Panc1 (cell line): ENCODE data around the gene PIGL. TPM values are rescaled to one million over a fixed set of nuclear protein-coding genes. Genes with fewer than 3 reads are reported as not detected.

Experiments
- ATAC-seq: fragments of 200-7000 bp; cut with Tn5 transposase; 2 replicates; pipeline ENCODE4 v1.9.1; 2020; ENCODE audit warnings: mild to moderate bottlenecking, moderate library complexity
- BruUV-seq: library from RNA; stranded (reverse); fragments of 400-500 nt; replicated peaks from 2 replicates; lab custom pipeline; 2021; lab: Mats Ljungman, UMichigan
- CTCF ChIA-PET: fragments of 300-600 bp; sonication (Branson Sonifier 250); formaldehyde crosslinking; loops from one replicate; lab custom pipeline; 2022; ENCODE audit warnings: antibody characterized with exemption; lab: Charles Lee
- POLR2A ChIA-PET: fragments of 300-600 bp; sonication (Branson Sonifier 250); formaldehyde crosslinking; loops from one replicate; lab custom pipeline; 2022; ENCODE audit warnings: antibody characterized with exemption; lab: Charles Lee
- DNase-seq: peaks from one replicate; pipeline ENCODE4 v3.0.0-alpha.2; 2010; ENCODE audit warnings: low read depth, low spot score
- H3K27ac ChIP-seq: 2 replicates; pipeline ENCODE4 v1.5.1; 2011; ENCODE audit warnings: mild to moderate bottlenecking, low read length, inconsistent platforms
- H3K27me3 ChIP-seq: fragments of 200-500 bp; sonication (Bioruptor generic); 2 replicates; pipeline ENCODE4 v1.6.0; 2014; ENCODE audit warnings: low read length, inconsistent platforms; ENCODE audit not compliant: control insufficient read depth, insufficient read depth
- H3K36me3 ChIP-seq: fragments of 200-500 bp; sonication (Bioruptor generic); 2 replicates; pipeline ENCODE4 v1.5.1; 2014; ENCODE audit warnings: inconsistent platforms, mild to moderate bottlenecking, low read length, moderate library complexity; ENCODE audit not compliant: control insufficient read depth, insufficient read depth
- H3K4me1 ChIP-seq: 2 replicates; pipeline ENCODE4 v1.5.1; 2011; ENCODE audit warnings: inconsistent platforms, mild to moderate bottlenecking, low read length, moderate library complexity; ENCODE audit not compliant: control insufficient read depth, insufficient read depth
- H3K4me3 ChIP-seq, 2 experiments: 2 replicates each; pipeline ENCODE4 v1.5.1; 2011 to 2012; ENCODE audit warnings: low read depth in 2 of 2, low read length in 2 of 2, mild to moderate bottlenecking in 2 of 2, inconsistent platforms in 1 of 2, moderate library complexity in 1 of 2
- H3K9me3 ChIP-seq: fragments of 200-500 bp; sonication (Bioruptor generic); 2 replicates; pipeline ENCODE4 v1.5.1; 2014; ENCODE audit warnings: low read depth, mild to moderate bottlenecking, inconsistent platforms, low read length, moderate library complexity; ENCODE audit not compliant: control insufficient read depth, insufficient read depth
- POLR2AphosphoS5 ChIP-seq: IDR thresholded peaks from 2 replicates; pipeline ENCODE4 v1.6.1; 2012; ENCODE audit warnings: mild to moderate bottlenecking, low read depth, low read length, moderate library complexity
- REST ChIP-seq, 2 experiments: IDR thresholded peaks; 2 replicates each; pipeline ENCODE4 v1.6.1; 2011 to 2012; ENCODE audit warnings: low read depth in 2 of 2, control low read depth in 1 of 2, low read length in 1 of 2, mild to moderate bottlenecking in 1 of 2, moderate library complexity in 1 of 2; ENCODE audit not compliant: insufficient read depth in 1 of 2
- SIN3A ChIP-seq: IDR thresholded peaks from 2 replicates; pipeline ENCODE4 v1.6.1; 2012; ENCODE audit warnings: low read depth, mild to moderate bottlenecking, low read length, moderate library complexity, borderline replicate concordance; ENCODE audit not compliant: insufficient read depth
- TCF7L2 ChIP-seq: IDR thresholded peaks from 2 replicates; pipeline ENCODE4 v1.6.1; 2011; ENCODE audit warnings: mild to moderate bottlenecking, low read depth, low read length, inconsistent platforms
- in situ Hi-C: cut with HindIII; loops from 2 replicates; pipeline ENCODE4 v1.10.0; 2016; ENCODE audit warnings: low sequenced_read_pairs, low pct_unique_long_range_greater_than_20kb
- intact Hi-C: fragments of 100-400 bp; cut with micrococcal nuclease; formaldehyde crosslinking; loops from one replicate; pipeline ENCODE4 v1.10.0; 2022; ENCODE audit not compliant: unreplicated experiment
- total RNA-seq: library from RNA; stranded (reverse); gene quantifications from one replicate; pipeline ENCODE4 v1.2.1, GENCODE V29; 2021; ENCODE audit not compliant: unreplicated experiment
- TF ChIP-seq, protein P1 (sequence below): fragments of 450-650 bp; IDR thresholded peaks from 2 replicates; pipeline ENCODE4 v1.5.1; 2017; ENCODE audit warnings: mild to moderate bottlenecking

PIGL gene
- total RNA-seq, 1 experiment from 2014 or later, result 14.8 TPM

DNA sequence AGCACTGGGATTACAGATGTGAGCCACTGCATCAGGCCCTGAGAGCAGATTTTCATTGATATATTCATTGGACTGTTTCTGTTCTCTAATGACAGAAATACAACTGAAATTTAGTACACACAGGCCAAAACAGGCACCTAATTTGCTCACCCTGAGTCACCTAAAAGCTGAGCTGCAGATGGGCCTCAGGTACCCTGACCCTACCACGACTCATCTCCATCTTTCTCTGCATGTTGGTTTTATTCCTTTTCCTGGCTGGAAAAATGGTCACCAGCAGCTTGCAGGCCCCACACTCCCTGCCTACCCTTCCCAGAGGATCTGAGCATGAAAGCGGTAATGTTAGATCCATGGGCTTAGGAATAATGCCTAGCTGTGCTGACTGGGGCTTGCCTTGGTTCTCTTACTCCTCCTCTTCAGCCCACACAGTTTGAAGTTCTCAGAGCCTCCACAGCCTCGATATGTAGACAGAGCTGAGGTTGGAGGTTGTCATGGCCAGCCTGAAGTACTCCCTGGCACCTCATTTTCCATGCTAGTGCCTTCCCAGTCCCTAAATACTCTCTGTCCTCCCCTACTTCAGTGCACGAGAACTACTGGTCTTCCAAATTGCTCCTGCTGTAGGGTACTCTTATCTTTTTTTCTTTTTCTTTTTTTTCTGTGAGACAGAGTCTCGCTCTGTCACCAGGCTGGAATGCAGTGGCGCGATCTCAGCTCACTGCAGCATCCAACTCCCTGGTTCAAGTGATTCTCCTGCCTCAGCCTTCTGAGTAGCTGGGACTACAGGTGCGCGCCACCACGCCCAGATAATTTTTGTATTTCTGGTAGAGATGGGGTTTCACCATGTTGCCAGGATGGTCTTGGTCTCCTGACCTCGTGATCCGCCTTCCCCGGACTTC, 85.2 kb downstream of the PIGL start:
- no peak overlapping the region for H3K4me3 ChIP-seq
- intact Hi-C loops (no loop called here), in situ Hi-C loops (no loop called here)
- DNase-seq (no peak), ATAC-seq (no peak)
- ChIA-PET CTCF (interaction anchor here (0.6 kb wide), 1 partner anchor 19 kb away, joined by 3 read pairs; no protein-coding TSS in a partner anchor), POLR2A (interaction anchor here (0.6 to 0.7 kb wide), 2 partner anchors 47 to 75 kb away, joined by 3 to 6 read pairs; no protein-coding TSS in a partner anchor)
- no TSS peak for BruUV-seq
- TF ChIP-seq POLR2AphosphoS5 (no peak), REST (IDR thresholded peaks at IDR 0.05; ENCODE audit: insufficient read depth in 1 of 2, low read depth in 2 of 2, low read length in 1 of 2) (no peak), TCF7L2 (no peak), SIN3A (no peak)
- TF ChIP-seq, protein P1, sequence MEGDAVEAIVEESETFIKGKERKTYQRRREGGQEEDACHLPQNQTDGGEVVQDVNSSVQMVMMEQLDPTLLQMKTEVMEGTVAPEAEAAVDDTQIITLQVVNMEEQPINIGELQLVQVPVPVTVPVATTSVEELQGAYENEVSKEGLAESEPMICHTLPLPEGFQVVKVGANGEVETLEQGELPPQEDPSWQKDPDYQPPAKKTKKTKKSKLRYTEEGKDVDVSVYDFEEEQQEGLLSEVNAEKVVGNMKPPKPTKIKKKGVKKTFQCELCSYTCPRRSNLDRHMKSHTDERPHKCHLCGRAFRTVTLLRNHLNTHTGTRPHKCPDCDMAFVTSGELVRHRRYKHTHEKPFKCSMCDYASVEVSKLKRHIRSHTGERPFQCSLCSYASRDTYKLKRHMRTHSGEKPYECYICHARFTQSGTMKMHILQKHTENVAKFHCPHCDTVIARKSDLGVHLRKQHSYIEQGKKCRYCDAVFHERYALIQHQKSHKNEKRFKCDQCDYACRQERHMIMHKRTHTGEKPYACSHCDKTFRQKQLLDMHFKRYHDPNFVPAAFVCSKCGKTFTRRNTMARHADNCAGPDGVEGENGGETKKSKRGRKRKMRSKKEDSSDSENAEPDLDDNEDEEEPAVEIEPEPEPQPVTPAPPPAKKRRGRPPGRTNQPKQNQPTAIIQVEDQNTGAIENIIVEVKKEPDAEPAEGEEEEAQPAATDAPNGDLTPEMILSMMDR, result no peak
- no peaks in the 10 kb centered on the region for H3K9me3 ChIP-seq
- H3K27me3 ChIP-seq, result no peaks in the 10 kb centered on the region
- H3K36me3 ChIP-seq, result no peaks in the 10 kb centered on the region
- H3K4me1 ChIP-seq, result peaks cover 10% of the 10 kb centered on the region
- no peak overlapping the region for H3K27ac ChIP-seq

- no peak for ATAC-seq
- in situ Hi-C loops, result no loop called here
These were observed 85.8 kb downstream of the PIGL start for GRCh38 chr17:16302856-16303255.

More at GRCh38 chr17:16302856-16303255, 85.8 kb downstream of the PIGL start:
- TF ChIP-seq REST (IDR thresholded peaks at IDR 0.05; ENCODE audit: insufficient read depth in 1 of 2, low read depth in 2 of 2, low read length in 1 of 2), result no peak
- TF ChIP-seq TCF7L2, result no peak
- no peak for TF ChIP-seq SIN3A
- TF ChIP-seq POLR2AphosphoS5, result no peak
- TF ChIP-seq, protein P1, result no peak
- intact Hi-C loops, result no loop called here
- H3K9me3 ChIP-seq, result no peaks in the 10 kb centered on the region
- CTCF ChIA-PET, result interaction anchor here (0.6 kb wide), 1 partner anchor 18 kb away, joined by 3 read pairs; no protein-coding TSS in a partner anchor
- POLR2A ChIA-PET, result interaction anchor here (0.5 kb wide), 1 partner anchor 108 kb away, joined by 5 read pairs; no protein-coding TSS in a partner anchor
- peaks cover 4% of the 10 kb centered on the region; the same call in 1 of the 2 replicates for H3K4me1 ChIP-seq
- no peaks in the 10 kb centered on the region for H3K36me3 ChIP-seq
- DNase-seq, result no peak
- H3K27me3 ChIP-seq, result no peaks in the 10 kb centered on the region
- H3K4me3 ChIP-seq, result no peak overlapping the region
- peak overlapping the region; percentile 7; the same call in 1 of the 2 replicates for H3K27ac ChIP-seq
- no TSS peak for BruUV-seq
